Measurements from ENCODE around the gene CREBL2. TPM values are rescaled to one million over a fixed set of nuclear protein-coding genes. Genes with fewer than 3 reads are reported as not detected.

The CREBL2 gene
- total RNA-seq, 3 donors from 2014 or later = 23.3 to 35.9 (median 25.4) TPM

DNA sequence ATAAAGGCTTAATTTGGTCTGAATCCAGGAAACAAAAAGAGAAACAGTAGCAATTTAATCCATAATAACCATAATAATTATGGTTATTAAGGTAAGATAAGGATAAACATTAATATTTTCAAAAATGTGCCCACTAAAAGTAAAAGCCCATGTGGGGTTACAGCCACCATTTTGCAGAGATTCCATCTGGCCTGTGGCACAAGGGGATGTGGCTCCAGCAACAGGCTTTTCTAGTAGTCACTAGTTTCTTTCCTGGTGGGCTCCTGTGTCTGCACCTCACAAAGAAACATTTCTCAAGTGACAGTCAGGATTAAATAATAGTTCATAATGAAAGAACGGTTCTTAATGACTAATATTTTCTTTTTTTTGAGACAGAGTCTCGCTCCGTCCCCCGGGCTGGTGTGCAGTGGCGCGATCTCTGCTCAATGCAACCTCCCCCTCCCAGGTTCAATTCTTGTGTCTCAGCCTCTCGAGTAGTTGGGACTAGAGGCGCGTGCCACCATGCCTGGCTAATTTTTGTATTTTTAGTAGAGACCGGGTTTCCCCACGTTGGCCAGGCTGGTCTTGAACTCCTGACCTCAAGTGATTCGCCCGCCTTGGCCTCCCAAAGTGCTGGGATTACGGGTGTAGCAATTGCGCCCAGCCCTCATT is 52.1 kb downstream of the CREBL2 start:
- intact Hi-C loops (cut with DNase I, micrococcal nuclease) = no loop called here
- TF ChIP-seq CTCF (IDR thresholded peaks at IDR 0.05) = no peak
- ATAC-seq (no peak), DNase-seq (no peak)
- H3K4me1 ChIP-seq (ENCODE audit: low read depth) = no peaks in the 10 kb centered on the region
- H3K4me3 ChIP-seq = no peak overlapping the region
- no peaks in the 10 kb centered on the region for H3K36me3 ChIP-seq (ENCODE audit: low read depth)
- no peaks in the 10 kb centered on the region for H3K9me3 ChIP-seq

DNA sequence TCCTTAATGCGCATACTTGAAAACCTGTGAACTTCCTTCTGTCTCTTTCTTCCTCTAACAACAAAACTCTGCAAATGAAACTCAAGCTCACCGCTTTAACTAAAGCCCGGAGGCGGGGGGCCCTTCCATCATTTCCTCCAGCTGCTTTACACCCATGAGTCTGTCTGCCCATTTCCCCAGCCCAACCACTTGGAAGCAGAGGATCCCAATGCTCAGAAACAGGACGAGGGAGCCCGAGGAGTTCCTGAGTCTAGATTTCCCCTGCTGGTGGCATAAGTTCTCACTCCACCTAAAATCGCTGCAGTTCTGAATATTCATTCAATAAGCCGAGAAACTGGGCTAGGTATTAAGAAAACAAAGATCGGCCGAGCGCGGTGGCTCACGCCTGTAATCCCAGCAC is 53.5 kb downstream of the CREBL2 start:
- intact Hi-C loops (cut with DNase I, micrococcal nuclease) = no loop called here
- no peak overlapping the region for H3K4me3 ChIP-seq
- ATAC-seq (no peak), DNase-seq (no peak)
- H3K36me3 ChIP-seq (ENCODE audit: low read depth) = no peaks in the 10 kb centered on the region
- no peak for TF ChIP-seq CTCF (IDR thresholded peaks at IDR 0.05)
- no peaks in the 10 kb centered on the region for H3K9me3 ChIP-seq
- no peaks in the 10 kb centered on the region for H3K4me1 ChIP-seq (ENCODE audit: low read depth)

DNA sequence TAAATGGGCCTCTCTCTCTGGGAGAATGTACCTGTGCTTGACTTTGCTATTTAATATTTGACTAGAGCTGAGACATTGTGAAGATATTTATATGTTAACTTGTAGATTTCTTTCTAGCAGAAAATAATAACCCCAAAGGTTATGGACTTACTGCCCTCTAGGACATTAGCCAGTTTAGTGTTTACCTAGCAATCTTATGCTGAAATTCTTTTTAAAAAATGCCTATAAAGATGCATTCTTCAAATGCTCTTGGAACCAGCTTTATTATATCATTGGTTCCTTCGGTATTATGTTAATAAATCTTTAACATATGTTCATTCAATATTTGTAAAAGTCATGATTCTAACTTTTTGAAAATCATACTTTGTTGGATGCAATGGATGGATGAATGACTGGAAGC is 56.3 kb downstream of the CREBL2 start:
- Histone ChIP-seq H3K4me3 (no peak overlapping the region), H3K4me1 (ENCODE audit: low read depth) (no peaks in the 10 kb centered on the region), H3K9me3 (no peaks in the 10 kb centered on the region), H3K36me3 (ENCODE audit: low read depth) (no peaks in the 10 kb centered on the region)
- DNase-seq (no peak), ATAC-seq (no peak)
- intact Hi-C loops (cut with DNase I, micrococcal nuclease) = no loop called here
- no peak for TF ChIP-seq CTCF (IDR thresholded peaks at IDR 0.05)

DNA sequence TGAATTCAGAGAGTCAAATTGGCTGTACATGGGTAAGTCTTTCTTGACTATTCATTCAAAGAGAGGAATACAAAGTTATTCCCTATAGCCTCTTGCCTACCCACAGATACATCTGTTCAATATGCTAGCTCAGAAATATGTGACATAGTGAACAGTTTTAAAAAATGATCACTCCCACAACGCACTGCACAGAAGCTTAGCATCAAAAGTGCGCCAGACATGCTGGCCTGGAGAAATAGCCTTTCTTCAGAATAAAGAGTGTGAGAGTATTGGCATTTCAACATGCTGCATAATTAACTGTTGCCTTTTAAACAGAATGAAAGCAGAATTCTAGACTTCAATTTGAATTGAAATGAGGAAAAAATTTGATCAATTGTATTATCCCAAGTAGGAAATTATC is 57.3 kb downstream of the CREBL2 start:
- Histone ChIP-seq H3K9me3 (no peaks in the 10 kb centered on the region), H3K4me3 (no peak overlapping the region), H3K4me1 (ENCODE audit: low read depth) (no peaks in the 10 kb centered on the region), H3K36me3 (ENCODE audit: low read depth) (no peaks in the 10 kb centered on the region)
- intact Hi-C loops (cut with DNase I, micrococcal nuclease) = no loop called here
- TF ChIP-seq CTCF (IDR thresholded peaks at IDR 0.05) = no peak
- DNase-seq (no peak), ATAC-seq (no peak)

DNA sequence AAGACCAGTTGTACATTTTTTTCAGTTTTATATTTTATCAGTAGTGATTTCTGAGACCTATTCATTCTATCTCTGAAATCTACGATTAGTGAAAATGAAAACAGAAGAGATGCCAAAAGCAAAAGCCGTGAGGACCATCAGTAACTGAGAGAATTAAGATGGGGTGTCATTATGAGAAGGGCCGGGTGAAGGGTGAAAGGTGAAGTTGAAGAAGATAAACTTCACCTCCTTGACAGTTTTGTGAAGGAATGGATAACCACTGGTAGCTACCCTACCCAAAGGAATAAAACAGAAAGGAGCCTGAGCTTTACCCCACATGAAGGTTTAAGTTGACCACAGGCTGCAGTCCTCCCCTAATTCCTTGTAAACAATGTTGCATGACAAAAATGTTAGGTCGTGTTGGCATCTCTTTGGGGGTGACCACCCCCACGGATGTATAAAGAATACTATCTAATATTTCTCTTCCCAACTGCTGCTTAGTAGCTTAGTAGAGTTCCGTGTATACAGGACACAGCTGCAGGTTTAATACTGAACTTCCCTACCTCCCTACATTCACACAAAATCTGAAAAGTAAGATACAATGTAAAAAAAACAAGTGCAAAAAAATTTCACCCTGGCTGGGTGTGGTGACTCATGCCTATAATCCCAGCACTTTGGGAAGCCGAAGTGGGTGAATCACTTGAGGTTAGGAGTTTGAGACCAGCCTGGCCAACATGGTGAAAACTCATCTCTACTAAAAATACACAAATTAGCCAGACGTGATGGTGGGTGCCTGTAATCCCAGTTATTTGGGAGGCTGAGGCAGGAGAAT is 60.4 kb downstream of the CREBL2 start:
- H3K36me3 ChIP-seq (ENCODE audit: low read depth) = no peaks in the 10 kb centered on the region
- ATAC-seq (no peak), DNase-seq (no peak)
- no peaks in the 10 kb centered on the region for H3K9me3 ChIP-seq
- TF ChIP-seq CTCF (IDR thresholded peaks at IDR 0.05) = no peak
- no peaks in the 10 kb centered on the region for H3K4me1 ChIP-seq (ENCODE audit: low read depth)
- H3K4me3 ChIP-seq = no peak overlapping the region
- intact Hi-C loops (cut with DNase I, micrococcal nuclease) = no loop called here
